ENCODE results near the gene SYT17.

SYT17 gene

DNA sequence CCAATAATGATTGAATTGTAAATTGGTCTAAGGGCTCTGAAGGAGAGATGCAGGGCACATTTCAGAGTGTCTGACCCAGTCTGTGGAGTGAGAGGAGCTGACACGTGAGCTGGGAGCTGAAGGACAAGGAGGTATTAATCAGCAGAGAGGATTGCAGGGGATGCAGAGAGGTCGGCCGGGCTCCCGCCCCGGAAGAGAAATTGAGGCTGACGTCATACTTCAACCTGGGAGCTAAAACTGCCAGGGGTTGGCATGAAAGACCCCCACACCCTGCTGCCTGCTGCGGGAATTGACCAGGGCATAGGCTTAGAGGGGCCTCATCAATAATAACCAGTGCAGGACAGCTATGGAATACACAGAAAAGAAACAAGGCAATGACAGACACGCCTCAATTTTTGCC lies 63.8 kb downstream of the SYT17 start (continued):
- TF ChIP-seq, protein P1, sequence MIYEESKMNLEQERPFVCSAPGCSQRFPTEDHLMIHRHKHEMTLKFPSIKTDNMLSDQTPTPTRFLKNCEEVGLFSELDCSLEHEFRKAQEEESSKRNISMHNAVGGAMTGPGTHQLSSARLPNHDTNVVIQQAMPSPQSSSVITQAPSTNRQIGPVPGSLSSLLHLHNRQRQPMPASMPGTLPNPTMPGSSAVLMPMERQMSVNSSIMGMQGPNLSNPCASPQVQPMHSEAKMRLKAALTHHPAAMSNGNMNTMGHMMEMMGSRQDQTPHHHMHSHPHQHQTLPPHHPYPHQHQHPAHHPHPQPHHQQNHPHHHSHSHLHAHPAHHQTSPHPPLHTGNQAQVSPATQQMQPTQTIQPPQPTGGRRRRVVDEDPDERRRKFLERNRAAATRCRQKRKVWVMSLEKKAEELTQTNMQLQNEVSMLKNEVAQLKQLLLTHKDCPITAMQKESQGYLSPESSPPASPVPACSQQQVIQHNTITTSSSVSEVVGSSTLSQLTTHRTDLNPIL (CRISPR knock-in tag; IDR thresholded peaks at IDR 0.05; ENCODE audit: low read depth), result no peak
- TF ChIP-seq, protein P2, sequence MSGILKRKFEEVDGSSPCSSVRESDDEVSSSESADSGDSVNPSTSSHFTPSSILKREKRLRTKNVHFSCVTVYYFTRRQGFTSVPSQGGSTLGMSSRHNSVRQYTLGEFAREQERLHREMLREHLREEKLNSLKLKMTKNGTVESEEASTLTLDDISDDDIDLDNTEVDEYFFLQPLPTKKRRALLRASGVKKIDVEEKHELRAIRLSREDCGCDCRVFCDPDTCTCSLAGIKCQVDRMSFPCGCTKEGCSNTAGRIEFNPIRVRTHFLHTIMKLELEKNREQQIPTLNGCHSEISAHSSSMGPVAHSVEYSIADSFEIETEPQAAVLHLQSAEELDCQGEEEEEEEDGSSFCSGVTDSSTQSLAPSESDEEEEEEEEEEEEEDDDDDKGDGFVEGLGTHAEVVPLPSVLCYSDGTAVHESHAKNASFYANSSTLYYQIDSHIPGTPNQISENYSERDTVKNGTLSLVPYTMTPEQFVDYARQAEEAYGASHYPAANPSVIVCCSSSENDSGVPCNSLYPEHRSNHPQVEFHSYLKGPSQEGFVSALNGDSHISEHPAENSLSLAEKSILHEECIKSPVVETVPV (CRISPR knock-in tag; IDR thresholded peaks at IDR 0.05), result no peak
- TF ChIP-seq ZNF70 (CRISPR knock-in tag; IDR thresholded peaks at IDR 0.05), result no peak
- no peak for TF ChIP-seq CSDC2 (CRISPR knock-in tag; IDR thresholded peaks at IDR 0.05)

DNA sequence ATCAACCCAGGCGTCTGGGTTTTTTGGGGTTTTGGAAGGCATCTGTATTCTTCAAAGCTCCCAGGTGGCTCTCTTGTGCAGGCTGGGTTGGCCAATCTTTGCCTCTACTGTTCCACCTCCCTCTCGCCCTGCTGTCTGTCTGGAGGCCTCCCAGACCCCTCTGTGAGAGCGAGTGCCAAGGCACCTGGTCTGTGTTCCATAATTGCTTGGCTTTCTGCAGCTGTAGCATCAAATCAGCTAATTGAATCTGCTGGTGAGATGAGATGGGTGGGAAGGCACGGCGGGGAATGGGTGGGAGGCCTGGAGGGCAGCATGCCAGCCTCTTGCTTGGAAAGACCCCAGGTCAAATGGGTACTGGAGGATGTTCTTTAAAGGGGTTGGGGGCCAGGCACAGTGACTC lies 64.9 kb downstream of the SYT17 start:
- TF ChIP-seq ARNTL (CRISPR knock-in tag; IDR thresholded peaks at IDR 0.05; ENCODE audit: borderline replicate concordance, low read depth) (no peak), PPARA (CRISPR knock-in tag; IDR thresholded peaks at IDR 0.05; ENCODE audit: borderline replicate concordance) (no peak), TCF4 (CRISPR knock-in tag; IDR thresholded peaks at IDR 0.05; ENCODE audit: borderline replicate concordance) (peak; percentile 72; the same call in 1 of the 2 replicates), OSR1 (CRISPR knock-in tag; IDR thresholded peaks at IDR 0.05) (no peak), SNAI2 (CRISPR knock-in tag; IDR thresholded peaks at IDR 0.05) (0 out of 2 replicates have a peak, but pooled peaks have one; percentile 13), ZC3H10 (CRISPR knock-in tag; IDR thresholded peaks at IDR 0.05) (no peak), ZFP30 (CRISPR knock-in tag; IDR thresholded peaks at IDR 0.05) (no peak), BACH2 (CRISPR knock-in tag; IDR thresholded peaks at IDR 0.05; ENCODE audit: borderline replicate concordance) (no peak), TOX (CRISPR knock-in tag; IDR thresholded peaks at IDR 0.05; ENCODE audit: borderline replicate concordance) (no peak), ISL1 (CRISPR knock-in tag; IDR thresholded peaks at IDR 0.05) (no peak), ZFP3 (CRISPR knock-in tag; IDR thresholded peaks at IDR 0.05) (no peak)
- TF ChIP-seq, protein P3, sequence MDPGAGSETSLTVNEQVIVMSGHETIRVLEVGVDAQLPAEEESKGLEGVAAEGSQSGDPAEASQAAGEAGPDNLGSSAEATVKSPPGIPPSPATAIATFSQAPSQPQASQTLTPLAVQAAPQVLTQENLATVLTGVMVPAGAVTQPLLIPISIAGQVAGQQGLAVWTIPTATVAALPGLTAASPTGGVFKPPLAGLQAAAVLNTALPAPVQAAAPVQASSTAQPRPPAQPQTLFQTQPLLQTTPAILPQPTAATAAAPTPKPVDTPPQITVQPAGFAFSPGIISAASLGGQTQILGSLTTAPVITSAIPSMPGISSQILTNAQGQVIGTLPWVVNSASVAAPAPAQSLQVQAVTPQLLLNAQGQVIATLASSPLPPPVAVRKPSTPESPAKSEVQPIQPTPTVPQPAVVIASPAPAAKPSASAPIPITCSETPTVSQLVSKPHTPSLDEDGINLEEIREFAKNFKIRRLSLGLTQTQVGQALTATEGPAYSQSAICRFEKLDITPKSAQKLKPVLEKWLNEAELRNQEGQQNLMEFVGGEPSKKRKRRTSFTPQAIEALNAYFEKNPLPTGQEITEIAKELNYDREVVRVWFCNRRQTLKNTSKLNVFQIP (CRISPR knock-in tag; IDR thresholded peaks at IDR 0.05; ENCODE audit: borderline replicate concordance, low read depth), result no peak
- TF ChIP-seq, protein P4, sequence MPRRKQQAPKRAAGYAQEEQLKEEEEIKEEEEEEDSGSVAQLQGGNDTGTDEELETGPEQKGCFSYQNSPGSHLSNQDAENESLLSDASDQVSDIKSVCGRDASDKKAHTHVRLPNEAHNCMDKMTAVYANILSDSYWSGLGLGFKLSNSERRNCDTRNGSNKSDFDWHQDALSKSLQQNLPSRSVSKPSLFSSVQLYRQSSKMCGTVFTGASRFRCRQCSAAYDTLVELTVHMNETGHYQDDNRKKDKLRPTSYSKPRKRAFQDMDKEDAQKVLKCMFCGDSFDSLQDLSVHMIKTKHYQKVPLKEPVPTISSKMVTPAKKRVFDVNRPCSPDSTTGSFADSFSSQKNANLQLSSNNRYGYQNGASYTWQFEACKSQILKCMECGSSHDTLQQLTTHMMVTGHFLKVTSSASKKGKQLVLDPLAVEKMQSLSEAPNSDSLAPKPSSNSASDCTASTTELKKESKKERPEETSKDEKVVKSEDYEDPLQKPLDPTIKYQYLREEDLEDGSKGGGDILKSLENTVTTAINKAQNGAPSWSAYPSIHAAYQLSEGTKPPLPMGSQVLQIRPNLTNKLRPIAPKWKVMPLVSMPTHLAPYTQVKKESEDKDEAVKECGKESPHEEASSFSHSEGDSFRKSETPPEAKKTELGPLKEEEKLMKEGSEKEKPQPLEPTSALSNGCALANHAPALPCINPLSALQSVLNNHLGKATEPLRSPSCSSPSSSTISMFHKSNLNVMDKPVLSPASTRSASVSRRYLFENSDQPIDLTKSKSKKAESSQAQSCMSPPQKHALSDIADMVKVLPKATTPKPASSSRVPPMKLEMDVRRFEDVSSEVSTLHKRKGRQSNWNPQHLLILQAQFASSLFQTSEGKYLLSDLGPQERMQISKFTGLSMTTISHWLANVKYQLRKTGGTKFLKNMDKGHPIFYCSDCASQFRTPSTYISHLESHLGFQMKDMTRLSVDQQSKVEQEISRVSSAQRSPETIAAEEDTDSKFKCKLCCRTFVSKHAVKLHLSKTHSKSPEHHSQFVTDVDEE (CRISPR knock-in tag; IDR thresholded peaks at IDR 0.05), result peak; percentile 70; the same call in 1 of the 2 replicates
- TF ChIP-seq, protein P1 (CRISPR knock-in tag; IDR thresholded peaks at IDR 0.05; ENCODE audit: low read depth), result no peak
- no peak; the same call in 2 of the 3 replicates for ATAC-seq

DNA sequence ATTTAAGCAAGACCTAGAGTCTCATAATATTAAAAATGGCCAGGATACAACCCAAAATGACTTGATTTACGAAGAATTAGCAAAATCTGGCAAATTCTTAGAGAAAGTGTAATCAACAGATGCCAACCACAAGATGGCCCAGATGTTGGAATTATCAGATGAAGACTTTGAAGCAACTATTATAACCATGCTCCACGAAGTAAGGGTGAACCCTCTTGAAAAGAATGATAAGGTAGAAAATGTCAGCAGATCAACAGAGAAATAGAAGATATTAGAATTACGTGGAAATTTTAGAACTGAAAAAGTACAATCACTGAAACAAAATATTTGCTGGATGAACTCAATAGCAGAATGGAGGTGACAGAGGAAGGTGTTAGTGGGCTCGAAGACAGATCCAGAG lies 67.4 kb downstream of the SYT17 start:
- no peak for ATAC-seq
- TF ChIP-seq ZNF8 (CRISPR knock-in tag; IDR thresholded peaks at IDR 0.05), result no peak
- no peak for TF ChIP-seq ESRRG (CRISPR knock-in tag; IDR thresholded peaks at IDR 0.05)
- TF ChIP-seq PPARA (CRISPR knock-in tag; IDR thresholded peaks at IDR 0.05; ENCODE audit: borderline replicate concordance), result no peak

DNA sequence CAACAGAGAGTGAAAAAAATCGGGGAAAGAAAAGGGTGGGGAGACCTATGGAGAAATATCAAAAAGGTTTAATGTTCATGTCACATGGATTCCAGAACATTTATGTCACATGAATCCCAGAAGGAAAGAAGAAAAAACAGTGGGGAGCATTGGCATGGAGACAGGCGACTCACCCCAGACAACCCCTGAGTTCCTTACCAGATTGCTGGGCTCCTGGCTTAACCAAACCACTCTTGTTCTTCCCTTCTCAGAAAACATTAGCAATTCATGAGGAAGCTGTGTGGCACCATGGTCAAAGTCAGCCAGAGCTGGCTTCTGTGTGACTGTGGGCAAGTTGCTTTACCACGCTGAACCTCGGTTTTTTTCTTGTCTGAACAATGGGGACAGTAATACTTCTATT lies 67.8 kb downstream of the SYT17 start:
- TF ChIP-seq ZNF70 (CRISPR knock-in tag; IDR thresholded peaks at IDR 0.05) (no peak), OSR1 (CRISPR knock-in tag; IDR thresholded peaks at IDR 0.05) (no peak), ZNF565 (CRISPR knock-in tag; conservative IDR thresholded peaks at IDR 0.05; ENCODE audit: low read depth) (no peak), PPARA (CRISPR knock-in tag; IDR thresholded peaks at IDR 0.05; ENCODE audit: borderline replicate concordance) (no peak), GLIS3 (CRISPR knock-in tag; IDR thresholded peaks at IDR 0.05) (no peak)
- TF ChIP-seq, protein P1 (CRISPR knock-in tag; IDR thresholded peaks at IDR 0.05; ENCODE audit: low read depth), result no peak

More for the DNA sequence above, 67.8 kb downstream of the SYT17 start:
- no peak for ATAC-seq
